ENCODE measurements around the gene TPBG. TPM values are rescaled to one million over a fixed set of nuclear protein-coding genes. Genes with fewer than 3 reads are reported as not detected.

TPBG gene
- total RNA-seq, 5 donors from 2014 or later (not counting 1 experiment from before 2014, with no cell fraction given): 0.25 to 0.89 (median 0.58) TPM

GRCh38 chr6:82371799-82372546, 8.4 kb downstream of the TPBG start:
- POLR2A ChIA-PET: no interaction called here
- Mint-ChIP-seq H3K27ac (no peak overlapping the region), H3K27me3 (peaks cover 10 to 12% of the 10 kb centered on the region in 2 donors), H3K4me3 (no peak overlapping the region), H3K4me1 (no peaks in the 10 kb centered on the region), H3K36me3 (no peaks in the 10 kb centered on the region), H3K9me3 (peaks cover 0 to 1% (median 0%) of the 10 kb centered on the region in 3 donors)
- 80% methylated on average over 1 of the region's 2 CpGs for whole genome bisulfite sequencing (ENCODE audit: insufficient coverage)
- DNase-seq (no peak), ATAC-seq (replicated peaks in 1 of 4) (no peak)
- no peaks in the 10 kb centered on the region for H3K4me1 ChIP-seq (ENCODE audit: control insufficient read depth in 1 of 2, extremely low read depth in 1 of 2, insufficient read depth in 2 of 2, low read length in 2 of 2)
- no peaks in the 10 kb centered on the region for H3K36me3 ChIP-seq (ENCODE audit: control insufficient read depth in 2 of 2, extremely low read depth in 1 of 2, insufficient read depth in 1 of 2, low read length in 1 of 2)
- CTCF ChIA-PET: interaction anchor here in 1 of 2 donors (0.6 kb wide), 1 partner anchor 126 kb away, joined by 3 read pairs; no protein-coding TSS in a partner anchor
- peaks cover 0 to 12% of the 10 kb centered on the region in 2 experiments for H3K27me3 ChIP-seq (replicated peaks in 1 of 2; ENCODE audit: control insufficient read depth in 2 of 2, extremely low read depth in 1 of 2, insufficient read depth in 2 of 2, low read length in 1 of 2)
- H3K27ac ChIP-seq (ENCODE audit: low read length): no peak overlapping the region
- H3K4me3 ChIP-seq (ENCODE audit: control insufficient read depth in 1 of 2, extremely low read depth in 1 of 2, low read length in 1 of 2): no peak overlapping the region
- no peaks in the 10 kb centered on the region for H3K9me3 ChIP-seq

GRCh38 chr6:82372656-82373055, 9.0 kb downstream of the TPBG start:
- Histone ChIP-seq H3K27ac (ENCODE audit: low read length) (no peak overlapping the region), H3K4me1 (ENCODE audit: control insufficient read depth in 1 of 2, extremely low read depth in 1 of 2, insufficient read depth in 2 of 2, low read length in 2 of 2) (no peaks in the 10 kb centered on the region), H3K4me3 (ENCODE audit: control insufficient read depth in 1 of 2, extremely low read depth in 1 of 2, low read length in 1 of 2) (no peak overlapping the region), H3K36me3 (ENCODE audit: control insufficient read depth in 2 of 2, extremely low read depth in 1 of 2, insufficient read depth in 1 of 2, low read length in 1 of 2) (no peaks in the 10 kb centered on the region), H3K9me3 (no peaks in the 10 kb centered on the region), H3K27me3 (replicated peaks in 1 of 2; ENCODE audit: control insufficient read depth in 2 of 2, extremely low read depth in 1 of 2, insufficient read depth in 2 of 2, low read length in 1 of 2) (peaks cover 0 to 12% of the 10 kb centered on the region in 2 experiments)
- ATAC-seq (replicated peaks in 1 of 4) (no peak), DNase-seq (no peak)
- peaks cover 10 to 12% of the 10 kb centered on the region in 2 donors for H3K27me3 Mint-ChIP-seq
- H3K4me1 Mint-ChIP-seq: no peaks in the 10 kb centered on the region
- H3K4me3 Mint-ChIP-seq: no peak overlapping the region
- H3K27ac Mint-ChIP-seq: no peak overlapping the region
- CTCF ChIA-PET: interaction anchor here in 1 of 2 donors (0.6 kb wide), 1 partner anchor 126 kb away, joined by 3 read pairs; no protein-coding TSS in a partner anchor
- no peaks in the 10 kb centered on the region for H3K36me3 Mint-ChIP-seq
- H3K9me3 Mint-ChIP-seq: peaks cover 0 to 4% (median 0%) of the 10 kb centered on the region in 3 donors
- no CpG with 5 or more reads among the region's 3 CpGs for WGBS (ENCODE audit: insufficient coverage)
- POLR2A ChIA-PET: no interaction called here

- peaks cover 0 to 12% of the 10 kb centered on the region in 2 experiments for H3K27me3 ChIP-seq (replicated peaks in 1 of 2; ENCODE audit: control insufficient read depth in 2 of 2, extremely low read depth in 1 of 2, insufficient read depth in 2 of 2, low read length in 1 of 2)
- ATAC-seq (replicated peaks in 1 of 4) (no peak), DNase-seq (no peak)
- no peak overlapping the region for H3K4me3 Mint-ChIP-seq
- no peaks in the 10 kb centered on the region for H3K36me3 ChIP-seq (ENCODE audit: control insufficient read depth in 2 of 2, extremely low read depth in 1 of 2, insufficient read depth in 1 of 2, low read length in 1 of 2)
- H3K27ac Mint-ChIP-seq: no peak overlapping the region
- no peaks in the 10 kb centered on the region for H3K36me3 Mint-ChIP-seq
- H3K27ac ChIP-seq (ENCODE audit: low read length): no peak overlapping the region
- POLR2A ChIA-PET: no interaction called here
- H3K9me3 ChIP-seq: no peaks in the 10 kb centered on the region
- H3K4me1 ChIP-seq (ENCODE audit: control insufficient read depth in 1 of 2, extremely low read depth in 1 of 2, insufficient read depth in 2 of 2, low read length in 2 of 2): no peaks in the 10 kb centered on the region
- H3K9me3 Mint-ChIP-seq: peaks cover 0 to 9% (median 0%) of the 10 kb centered on the region in 3 donors
- H3K4me3 ChIP-seq (ENCODE audit: control insufficient read depth in 1 of 2, extremely low read depth in 1 of 2, low read length in 1 of 2): no peak overlapping the region
- H3K4me1 Mint-ChIP-seq: no peaks in the 10 kb centered on the region
- CTCF ChIA-PET: no interaction called here
- peaks cover 10 to 17% of the 10 kb centered on the region in 2 donors for H3K27me3 Mint-ChIP-seq
Observed at GRCh38 chr6:82374516-82374915, 10.9 kb downstream of the TPBG start.

- peaks cover 6 to 18% of the 10 kb centered on the region in 2 donors for H3K27me3 Mint-ChIP-seq
- H3K27ac Mint-ChIP-seq: no peak overlapping the region
- ChIA-PET POLR2A (no interaction called here), CTCF (no interaction called here)
- Histone ChIP-seq H3K9me3 (no peaks in the 10 kb centered on the region), H3K27me3 (replicated peaks in 1 of 2; ENCODE audit: control insufficient read depth in 2 of 2, extremely low read depth in 1 of 2, insufficient read depth in 2 of 2, low read length in 1 of 2) (peaks cover 0 to 8% of the 10 kb centered on the region in 2 experiments), H3K4me1 (ENCODE audit: control insufficient read depth in 1 of 2, extremely low read depth in 1 of 2, insufficient read depth in 2 of 2, low read length in 2 of 2) (no peaks in the 10 kb centered on the region), H3K36me3 (ENCODE audit: control insufficient read depth in 2 of 2, extremely low read depth in 1 of 2, insufficient read depth in 1 of 2, low read length in 1 of 2) (no peaks in the 10 kb centered on the region), H3K27ac (ENCODE audit: low read length) (no peak overlapping the region), H3K4me3 (ENCODE audit: control insufficient read depth in 1 of 2, extremely low read depth in 1 of 2, low read length in 1 of 2) (no peak overlapping the region)
- H3K4me1 Mint-ChIP-seq: no peaks in the 10 kb centered on the region
- DNase-seq (no peak), ATAC-seq (replicated peaks in 1 of 4) (no peak)
- no peaks in the 10 kb centered on the region for H3K36me3 Mint-ChIP-seq
- H3K9me3 Mint-ChIP-seq: peaks cover 0 to 9% (median 0%) of the 10 kb centered on the region in 3 donors
- no peak overlapping the region for H3K4me3 Mint-ChIP-seq
Observed at GRCh38 chr6:82376636-82377035, 13.0 kb downstream of the TPBG start.

GRCh38 chr6:82380566-82381185, 17.1 kb downstream of the TPBG start:
- H3K36me3 Mint-ChIP-seq: no peaks in the 10 kb centered on the region
- WGBS (ENCODE audit: insufficient coverage): 71% methylated on average over 4 of the region's 9 CpGs
- POLR2A ChIA-PET: no interaction called here
- no peak overlapping the region for H3K4me3 Mint-ChIP-seq
- DNase-seq (no peak), ATAC-seq (replicated peaks in 1 of 4) (no peak)
- Histone ChIP-seq H3K4me3 (ENCODE audit: control insufficient read depth in 1 of 2, extremely low read depth in 1 of 2, low read length in 1 of 2) (no peak overlapping the region), H3K27me3 (replicated peaks in 1 of 2; ENCODE audit: control insufficient read depth in 2 of 2, extremely low read depth in 1 of 2, insufficient read depth in 2 of 2, low read length in 1 of 2) (peaks cover 0 to 6% of the 10 kb centered on the region in 2 experiments), H3K36me3 (ENCODE audit: control insufficient read depth in 2 of 2, extremely low read depth in 1 of 2, insufficient read depth in 1 of 2, low read length in 1 of 2) (no peaks in the 10 kb centered on the region), H3K9me3 (no peaks in the 10 kb centered on the region), H3K27ac (ENCODE audit: low read length) (no peak overlapping the region), H3K4me1 (ENCODE audit: control insufficient read depth in 1 of 2, extremely low read depth in 1 of 2, insufficient read depth in 2 of 2, low read length in 2 of 2) (no peaks in the 10 kb centered on the region)
- CTCF ChIA-PET: no interaction called here
- no peaks in the 10 kb centered on the region for H3K4me1 Mint-ChIP-seq
- H3K27me3 Mint-ChIP-seq: peaks cover 0 to 17% of the 10 kb centered on the region in 2 donors
- no peak overlapping the region for H3K27ac Mint-ChIP-seq
- peaks cover 0 to 13% (median 0%) of the 10 kb centered on the region in 3 donors for H3K9me3 Mint-ChIP-seq

- Mint-ChIP-seq H3K4me3 (no peak overlapping the region), H3K36me3 (no peaks in the 10 kb centered on the region), H3K9me3 (peaks cover 0 to 13% (median 0%) of the 10 kb centered on the region in 3 donors), H3K27me3 (peaks cover 0 to 15% of the 10 kb centered on the region in 2 donors), H3K4me1 (no peaks in the 10 kb centered on the region), H3K27ac (no peak overlapping the region)
- no peaks in the 10 kb centered on the region for H3K36me3 ChIP-seq (ENCODE audit: control insufficient read depth in 2 of 2, extremely low read depth in 1 of 2, insufficient read depth in 1 of 2, low read length in 1 of 2)
- H3K4me3 ChIP-seq (ENCODE audit: control insufficient read depth in 1 of 2, extremely low read depth in 1 of 2, low read length in 1 of 2): no peak overlapping the region
- H3K9me3 ChIP-seq: no peaks in the 10 kb centered on the region
- H3K27ac ChIP-seq (ENCODE audit: low read length): no peak overlapping the region
- DNase-seq (no peak), ATAC-seq (replicated peaks in 1 of 4) (no peak)
- ChIA-PET POLR2A (no interaction called here), CTCF (no interaction called here)
- WGBS (ENCODE audit: insufficient coverage): no CpG with 5 or more reads among the region's 1 CpG
- H3K4me1 ChIP-seq (ENCODE audit: control insufficient read depth in 1 of 2, extremely low read depth in 1 of 2, insufficient read depth in 2 of 2, low read length in 2 of 2): no peaks in the 10 kb centered on the region
- peaks cover 0 to 4% of the 10 kb centered on the region in 2 experiments for H3K27me3 ChIP-seq (replicated peaks in 1 of 2; ENCODE audit: control insufficient read depth in 2 of 2, extremely low read depth in 1 of 2, insufficient read depth in 2 of 2, low read length in 1 of 2)
Observed at GRCh38 chr6:82381278-82381677, 17.7 kb downstream of the TPBG start.
